ENCODE data around the gene UBAC1.

UBAC1 gene

DNA sequence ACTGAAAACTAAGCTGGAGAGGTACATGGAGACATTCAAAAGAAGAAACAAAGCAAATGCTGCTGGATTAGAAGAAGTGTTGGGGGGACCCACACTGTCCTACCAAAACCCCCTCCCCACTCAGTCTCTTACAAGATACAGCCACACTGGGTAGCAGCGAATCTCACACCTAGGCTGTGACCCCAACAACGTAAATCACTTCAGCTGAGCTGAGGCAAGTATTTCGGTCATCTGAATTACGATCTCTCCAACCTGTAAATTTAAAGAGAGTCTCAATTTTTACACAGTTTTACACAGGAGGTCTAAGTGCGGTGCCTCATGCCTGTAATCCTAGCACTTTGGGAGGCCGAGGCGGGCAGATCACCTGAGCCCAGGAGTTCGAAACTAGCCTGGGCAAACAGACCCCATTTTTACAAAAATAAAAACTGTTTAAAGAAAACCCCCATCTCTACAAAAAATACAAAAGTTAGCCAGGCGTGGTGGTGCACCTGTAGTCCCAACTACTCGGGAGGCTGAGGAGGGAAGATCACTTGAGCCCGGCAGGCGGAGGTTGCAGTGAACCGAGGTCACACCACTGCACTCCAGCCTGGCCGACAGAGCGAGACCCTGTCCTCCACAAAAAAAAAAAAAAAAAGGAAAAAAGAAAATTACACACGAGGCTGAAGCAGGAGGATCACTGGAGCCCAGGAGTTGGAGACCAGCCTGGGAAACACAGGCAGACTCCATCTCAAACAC lies 57.2 kb downstream of the UBAC1 start:
- TF ChIP-seq GABPA (IDR thresholded peaks at IDR 0.05; ENCODE audit: low read depth) (no peak), POLR2AphosphoS5 (IDR thresholded peaks at IDR 0.05; ENCODE audit: low read depth) (no peak), REST (IDR thresholded peaks at IDR 0.05; ENCODE audit: insufficient replicate concordance, low read depth) (no peak), SPI1 (IDR thresholded peaks at IDR 0.05; ENCODE audit: borderline replicate concordance, low read depth) (no peak), CTCF (IDR thresholded peaks at IDR 0.05; ENCODE audit: insufficient read depth, low read length) (no peak)
- no peaks in the 10 kb centered on the region for H3K27me3 ChIP-seq (ENCODE audit: insufficient read depth, poor library complexity, severe bottlenecking)
- H3K4me3 ChIP-seq (replicated peaks; ENCODE audit: insufficient read depth, low read length) = no peak overlapping the region
- H3K27ac ChIP-seq (replicated peaks) = no peak overlapping the region
- no peak for DNase-seq (ENCODE audit: low read depth in 1 of 2, low spot score in 1 of 2)

DNA sequence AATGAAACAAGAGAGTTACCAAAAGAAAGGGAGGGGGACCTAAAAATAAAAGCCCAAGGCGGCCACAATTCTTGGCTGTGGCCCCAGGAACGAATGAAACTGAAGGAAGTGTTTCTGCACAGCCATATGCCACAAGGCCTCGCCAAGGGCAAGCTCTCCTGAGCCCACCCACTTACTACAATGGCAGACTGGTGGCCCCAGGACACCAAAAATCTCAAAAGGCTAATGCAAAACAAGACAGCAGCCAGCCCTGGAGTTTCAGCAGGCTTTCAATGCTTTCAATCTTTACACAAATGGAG lies 57.9 kb downstream of the UBAC1 start:
- no peaks in the 10 kb centered on the region for H3K27me3 ChIP-seq (ENCODE audit: insufficient read depth, poor library complexity, severe bottlenecking)
- no peak overlapping the region for H3K4me3 ChIP-seq (replicated peaks; ENCODE audit: insufficient read depth, low read length)
- no peak for TF ChIP-seq GABPA (IDR thresholded peaks at IDR 0.05; ENCODE audit: low read depth)
- TF ChIP-seq REST (IDR thresholded peaks at IDR 0.05; ENCODE audit: insufficient replicate concordance, low read depth) = no peak
- no peak for TF ChIP-seq SPI1 (IDR thresholded peaks at IDR 0.05; ENCODE audit: borderline replicate concordance, low read depth)
- no peak for TF ChIP-seq POLR2AphosphoS5 (IDR thresholded peaks at IDR 0.05; ENCODE audit: low read depth)
- no peak for TF ChIP-seq CTCF (IDR thresholded peaks at IDR 0.05; ENCODE audit: insufficient read depth, low read length)
- H3K27ac ChIP-seq (replicated peaks) = no peak overlapping the region
- no peak for DNase-seq (ENCODE audit: low read depth in 1 of 2, low spot score in 1 of 2)

- H3K27ac ChIP-seq (replicated peaks) = no peak overlapping the region
- H3K27me3 ChIP-seq (ENCODE audit: insufficient read depth, poor library complexity, severe bottlenecking) = no peaks in the 10 kb centered on the region
- no peak overlapping the region for H3K4me3 ChIP-seq (replicated peaks; ENCODE audit: insufficient read depth, low read length)
- no peak for TF ChIP-seq POLR2AphosphoS5 (IDR thresholded peaks at IDR 0.05; ENCODE audit: low read depth)
- no peak for TF ChIP-seq SPI1 (IDR thresholded peaks at IDR 0.05; ENCODE audit: borderline replicate concordance, low read depth)
- TF ChIP-seq GABPA (IDR thresholded peaks at IDR 0.05; ENCODE audit: low read depth) = no peak
- no peak for TF ChIP-seq CTCF (IDR thresholded peaks at IDR 0.05; ENCODE audit: insufficient read depth, low read length)
- no peak for TF ChIP-seq REST (IDR thresholded peaks at IDR 0.05; ENCODE audit: insufficient replicate concordance, low read depth)
- DNase-seq (ENCODE audit: low read depth in 1 of 2, low spot score in 1 of 2) = no peak
These were observed 58.4 kb downstream of the UBAC1 start for GRCh38 chr9:135902655-135903357.

All from HL-60 (cell line).